Erythroblast (primary cell): ENCODE data around the gene ST6GALNAC3.

Source experiments
- GATA1 ChIP-seq: IDR thresholded peaks from 2 replicates; pipeline ENCODE4 v1.6.1; 2011; ENCODE audit warnings: low read depth, mild to moderate bottlenecking, control low read depth, low read length, moderate library complexity
- POLR2A ChIP-seq: IDR thresholded peaks from 2 replicates; pipeline ENCODE4 v1.6.1; 2011; ENCODE audit warnings: mild to moderate bottlenecking, low read length

DNA sequence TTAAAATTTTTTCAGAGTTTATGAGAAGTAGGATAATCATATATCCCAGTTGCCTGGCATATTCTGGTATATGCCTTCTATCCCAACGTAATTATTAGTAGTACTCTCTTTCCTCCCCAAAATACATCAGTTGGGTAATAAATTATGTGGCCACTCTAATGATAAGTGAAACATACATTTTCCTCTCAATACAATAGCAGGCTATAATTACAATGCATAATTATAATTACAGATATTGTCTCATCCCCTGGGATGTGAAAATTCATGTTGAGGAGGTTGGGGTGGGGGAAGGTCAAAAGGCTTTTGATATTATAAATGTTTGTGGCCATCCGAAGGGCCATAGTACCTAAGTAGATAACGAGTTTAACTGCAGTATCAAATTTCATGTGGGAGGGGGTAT is 277.1 kb downstream of the ST6GALNAC3 start:
- no peak for TF ChIP-seq POLR2A
- TF ChIP-seq GATA1: no peak
